SIG-M5 treated with dmso at 0.1 percent for 504 hours (cell line): Measurements from ENCODE around the gene KCNG4.

Experiments
- DNase-seq: peaks from one replicate; lab custom pipeline; 2025; ENCODE audit not compliant: unreplicated experiment; lab: John Stamatoyannopoulos, UW

KCNG4 gene

DNA sequence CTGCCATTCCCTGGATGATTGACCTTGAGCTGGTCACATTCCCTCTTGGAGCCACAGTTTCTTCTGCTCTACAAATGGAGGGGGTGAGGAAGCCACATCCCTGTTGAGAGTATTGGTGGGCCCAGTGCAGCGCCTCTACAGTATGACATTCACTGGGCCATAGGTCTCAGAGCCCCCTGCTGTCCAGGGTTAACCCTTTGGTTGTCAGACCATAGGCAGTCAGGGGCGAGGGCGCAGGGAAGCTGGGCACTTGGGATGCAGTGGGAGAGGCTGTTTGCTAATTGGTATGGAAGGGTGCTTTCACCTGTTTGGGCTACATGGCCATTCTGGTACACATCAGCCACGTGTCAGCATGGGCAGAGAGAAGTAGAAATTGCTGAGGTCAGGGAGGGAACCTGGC is 27.6 kb upstream of the KCNG4 start:
- no peak for DNase-seq

DNA sequence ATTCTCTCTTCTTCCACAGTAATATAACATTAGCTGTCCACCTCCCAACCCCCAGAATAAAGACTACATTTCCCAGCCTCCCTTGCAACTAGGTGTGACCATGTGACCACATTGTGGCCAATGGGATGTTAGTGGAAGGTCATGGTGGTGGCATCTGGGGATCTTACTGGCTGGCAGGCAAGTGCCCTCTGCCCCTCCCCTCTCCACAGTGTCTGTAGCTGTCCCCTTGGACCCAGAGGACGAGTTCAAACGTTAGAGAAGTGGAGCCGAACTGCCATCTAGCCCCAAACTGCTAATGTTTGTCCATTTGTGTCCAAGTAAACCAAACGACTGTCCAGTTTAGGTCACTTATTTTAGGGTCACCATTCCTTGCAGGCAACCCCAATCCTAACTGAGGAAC is 26.6 kb upstream of the KCNG4 start:
- peak; percentile 47 for DNase-seq

GRCh38 chr16:84262939-84263338 is 23.1 kb upstream of the KCNG4 start:
- no peak for DNase-seq

DNA sequence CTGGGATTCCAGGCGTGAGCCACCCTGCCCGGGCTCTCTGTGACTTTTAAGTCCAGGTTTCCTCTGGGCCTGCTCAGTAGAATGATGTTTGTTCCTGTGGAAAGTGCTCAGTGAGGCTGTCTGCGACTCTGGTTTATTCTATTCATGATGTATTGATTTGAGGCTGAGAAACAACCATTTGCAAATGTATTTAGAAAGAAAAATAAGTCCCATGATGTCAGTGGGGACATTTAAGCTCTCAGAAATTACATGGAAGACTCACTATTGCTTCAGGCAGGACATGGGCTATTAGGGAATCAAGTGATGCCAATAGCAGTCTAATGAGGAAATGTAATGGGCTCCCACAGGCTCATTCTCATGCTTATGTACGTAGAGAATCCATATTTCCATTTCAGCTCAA is 22.2 kb upstream of the KCNG4 start:
- DNase-seq, result no peak

GRCh38 chr16:84260766-84261554 is 21.1 kb upstream of the KCNG4 start:
- DNase-seq, result no peak

DNA sequence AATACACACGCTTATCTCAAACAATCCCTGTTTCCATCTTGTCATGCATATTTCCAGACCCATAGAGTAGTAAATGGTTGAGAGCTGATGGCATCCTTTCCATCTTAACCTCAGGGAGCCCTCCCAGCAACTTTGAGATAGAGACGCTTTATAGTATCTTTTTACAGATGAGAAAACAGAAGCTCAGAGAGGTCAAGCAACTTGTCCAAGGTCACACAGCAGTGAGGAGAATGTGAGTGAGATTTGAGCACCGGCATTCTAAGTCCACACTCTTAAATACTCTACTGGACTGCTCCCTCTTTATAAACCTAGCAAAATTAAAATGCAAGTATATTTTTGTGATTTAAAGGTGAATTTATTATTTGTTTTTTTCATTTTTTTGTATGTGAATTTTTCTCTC is 19.9 kb upstream of the KCNG4 start:
- no peak for DNase-seq

- DNase-seq, result no peak
Observed at GRCh38 chr16:84258266-84258665, 18.5 kb upstream of the KCNG4 start.

- DNase-seq, result no peak
Observed at GRCh38 chr16:84255050-84255810, 15.4 kb upstream of the KCNG4 start.

DNA sequence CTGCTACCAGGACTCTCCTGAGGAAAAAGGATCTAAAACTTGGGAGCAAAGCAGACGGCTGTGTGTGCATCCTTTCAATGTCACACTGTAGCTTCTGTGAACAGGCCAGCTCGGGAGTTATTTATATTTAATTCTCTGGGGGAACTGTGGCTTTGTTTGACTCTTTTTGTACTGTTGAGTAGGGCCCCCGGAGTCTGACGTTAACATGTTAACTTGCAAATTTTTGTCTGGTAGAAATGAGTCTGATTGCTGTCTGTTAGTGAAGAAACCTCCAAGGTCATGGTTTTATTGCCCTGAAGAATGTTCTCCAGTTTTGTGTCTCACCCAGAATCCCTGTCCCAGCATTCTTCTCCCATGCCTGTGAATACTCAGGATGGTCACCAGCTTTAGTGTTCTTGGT is 14.2 kb upstream of the KCNG4 start:
- DNase-seq, result no peak

GRCh38 chr16:84253173-84253572 is 13.4 kb upstream of the KCNG4 start:
- no peak for DNase-seq

DNA sequence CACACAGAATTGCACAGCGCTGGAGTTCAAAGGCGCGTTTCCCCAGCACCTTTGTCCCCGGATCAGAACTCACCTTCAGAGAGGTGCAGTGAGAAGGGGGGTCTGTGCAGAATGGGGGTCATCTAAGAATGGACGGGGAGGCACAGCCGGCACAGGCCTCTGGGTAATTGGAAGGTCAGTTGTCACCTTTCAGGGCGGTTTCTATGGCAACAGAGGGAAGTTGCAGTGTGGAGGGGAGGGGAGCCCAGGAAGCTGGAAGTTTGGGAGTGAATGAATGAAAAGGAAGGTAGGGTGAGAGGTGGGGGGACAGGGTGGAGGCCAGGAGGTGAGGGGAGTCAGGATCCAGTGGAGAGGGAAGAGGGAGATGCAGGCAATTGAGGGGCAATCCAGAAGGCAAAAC is 12.4 kb upstream of the KCNG4 start:
- no peak for DNase-seq

DNA sequence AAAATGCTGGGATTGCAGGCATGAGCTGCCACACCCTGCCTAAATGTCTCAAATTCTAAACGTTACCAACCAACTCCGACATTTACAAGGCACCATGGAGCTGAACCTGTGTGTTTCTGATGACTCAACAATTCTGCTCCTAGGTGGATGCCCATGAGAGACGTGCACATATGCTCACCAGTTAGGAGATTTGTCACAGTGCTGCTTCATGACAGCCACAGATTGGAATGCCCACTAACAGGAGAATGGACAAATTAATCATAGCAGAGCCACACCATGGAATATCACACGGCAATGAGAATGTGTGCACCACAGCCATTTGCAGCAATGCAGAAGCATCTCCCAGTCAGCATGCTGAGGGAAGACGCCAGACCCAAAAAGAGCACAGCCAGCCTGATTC is 8.0 kb upstream of the KCNG4 start:
- no peak for DNase-seq

DNA sequence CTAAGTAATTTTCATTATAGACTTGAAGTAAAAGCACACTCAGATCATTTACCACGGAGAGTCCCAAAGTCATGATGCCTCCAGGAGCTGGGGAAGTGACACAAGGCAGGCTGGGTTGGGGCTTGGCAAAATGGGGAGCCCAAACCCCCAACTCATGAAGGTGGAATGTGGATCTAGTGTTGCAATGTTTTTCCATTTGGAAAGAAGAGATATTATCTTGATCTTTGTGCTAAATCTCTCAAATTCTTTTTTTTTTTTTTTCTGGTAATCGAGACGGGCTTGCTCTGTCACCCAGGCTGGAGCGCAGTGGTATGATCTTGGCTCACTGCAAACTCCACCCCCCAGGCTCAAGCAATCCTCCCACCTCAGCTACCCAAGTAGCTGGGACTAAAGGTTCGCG is 7.5 kb upstream of the KCNG4 start:
- DNase-seq, result no peak

DNA sequence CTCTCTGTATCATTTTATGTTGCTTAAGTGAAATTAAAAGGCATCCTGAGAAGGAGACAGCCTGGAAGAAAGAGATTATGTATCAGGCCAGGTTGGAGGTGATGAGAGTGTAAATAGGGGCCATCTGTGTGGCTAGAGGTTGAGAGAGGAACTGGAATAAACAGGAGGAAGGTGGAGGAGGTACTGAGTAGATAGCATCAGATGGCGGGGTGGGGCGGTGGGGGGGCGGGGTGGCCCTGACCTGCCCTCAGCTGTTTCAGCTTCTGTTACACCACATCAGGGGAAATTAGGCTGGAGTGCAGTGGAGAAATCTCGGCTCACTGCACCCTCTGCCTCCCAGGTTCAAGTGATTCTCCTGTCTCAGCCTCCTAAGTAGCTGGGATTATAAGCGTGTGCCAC is 6.9 kb upstream of the KCNG4 start:
- no peak for DNase-seq

DNA sequence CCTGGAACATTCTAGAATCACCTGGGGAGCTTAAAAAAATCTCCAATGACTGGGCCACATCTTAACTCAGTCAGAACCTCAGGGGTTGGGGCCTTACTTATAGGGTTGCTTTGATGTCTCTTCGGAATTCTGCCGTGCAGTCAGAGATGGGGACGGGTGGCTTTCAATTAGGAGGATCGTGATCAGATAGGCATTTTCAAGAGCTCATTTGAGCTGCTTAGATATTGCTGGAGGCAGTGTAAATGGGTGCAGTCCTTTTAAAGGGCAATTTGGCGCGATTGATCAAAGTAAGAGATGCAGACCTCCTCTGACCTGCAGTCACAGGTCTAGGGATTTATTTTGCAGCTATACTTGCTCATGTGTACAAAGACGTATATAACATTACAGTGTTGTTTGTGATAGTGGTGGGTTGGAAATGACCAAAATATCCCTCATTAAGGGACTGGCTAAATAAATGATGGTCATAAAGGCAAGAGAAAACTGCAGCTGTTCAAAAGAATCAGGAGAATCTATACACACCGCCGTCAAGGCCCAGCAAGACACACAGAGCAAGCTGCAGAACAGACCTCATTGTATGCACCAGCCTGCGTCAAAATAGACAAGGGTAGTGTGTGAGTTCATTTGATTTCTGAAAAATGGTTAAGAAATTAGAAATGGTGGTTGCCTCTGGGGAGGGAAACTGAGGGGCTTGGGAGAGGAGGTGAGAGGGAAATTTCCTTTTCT is 6.3 kb upstream of the KCNG4 start:
- no peak for DNase-seq

- DNase-seq, result no peak
Observed at GRCh38 chr16:84244728-84245127, 4.9 kb upstream of the KCNG4 start.

- no peak for DNase-seq
Observed at GRCh38 chr16:84243732-84244131, 3.9 kb upstream of the KCNG4 start.

DNA sequence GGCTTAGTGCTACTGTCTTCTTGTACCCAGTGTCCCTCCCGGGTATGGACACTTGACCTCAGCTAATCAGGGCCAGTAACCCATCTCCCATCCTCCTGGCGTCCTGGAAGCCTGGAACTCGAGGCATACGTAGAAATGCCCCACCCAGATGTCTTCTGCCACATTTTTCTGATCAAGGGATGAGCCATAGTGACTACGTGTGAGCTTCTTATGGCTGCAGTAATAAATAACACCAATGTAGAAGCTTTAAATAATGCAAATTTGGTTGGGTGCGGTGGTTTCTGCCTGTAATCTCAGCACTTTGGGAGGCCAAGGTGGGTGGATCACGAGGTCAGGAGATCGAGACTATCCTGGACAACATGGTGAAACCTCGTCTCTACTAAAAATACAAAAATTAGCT is 3.0 kb upstream of the KCNG4 start:
- no peak for DNase-seq

DNA sequence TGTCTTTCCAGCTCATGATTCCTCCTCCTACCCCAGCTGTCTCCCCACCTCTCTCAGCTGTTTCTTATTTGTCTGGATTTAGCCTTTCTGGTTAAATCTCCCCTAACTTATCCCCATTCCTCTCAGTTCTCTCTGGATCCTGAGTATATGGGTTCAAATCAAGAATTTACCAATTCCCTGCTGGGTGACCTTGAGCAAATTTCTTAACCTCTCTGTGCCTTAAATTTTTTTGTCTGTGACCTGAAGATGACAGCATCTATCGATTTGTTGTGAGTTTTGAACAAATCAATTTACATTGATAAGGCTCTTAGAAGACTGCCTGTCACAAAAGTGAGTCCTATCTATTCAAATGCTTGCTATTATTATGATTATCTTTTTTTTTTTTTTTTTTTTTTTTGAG is 2.0 kb upstream of the KCNG4 start:
- DNase-seq, result no peak

DNA sequence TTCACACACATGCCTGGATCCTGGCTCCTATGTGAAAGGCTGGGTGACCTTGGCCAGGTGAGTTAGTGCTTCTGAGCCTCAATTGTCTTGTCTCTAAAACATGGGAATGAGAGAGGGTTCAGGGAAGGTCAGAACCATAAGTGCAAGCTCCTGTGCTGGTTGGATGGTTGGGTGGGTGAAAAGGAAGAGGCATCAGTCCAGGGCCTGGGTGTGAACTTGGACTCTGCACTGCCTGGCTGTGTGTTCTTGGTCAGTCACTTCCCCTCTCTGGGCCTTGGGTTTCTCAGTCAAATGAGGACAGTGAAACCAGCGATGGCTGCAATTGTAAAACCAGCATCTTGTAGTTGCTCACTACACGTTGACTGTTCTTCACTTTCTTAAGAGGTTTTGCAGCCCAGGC is 643 bp upstream of the KCNG4 start:
- DNase-seq, result no peak

GRCh38 chr16:84239141-84239769 is 557 bp downstream of the KCNG4 start:
- peak; percentile 15 for DNase-seq
